ENCODE results near the gene FXYD6. TPM values are rescaled to one million over a fixed set of nuclear protein-coding genes. Genes with fewer than 3 reads are reported as not detected.

The FXYD6 gene
- total and polyA plus RNA-seq, 8 donors, result 12.7 to 187 (median 40.6) TPM

GRCh38 chr11:117825538-117826189, 50.8 kb downstream of the FXYD6 start:
- Histone ChIP-seq H3K27ac (peak overlapping the region in 2 of 5 donors; percentile 77 to 84), H3K27me3 (peaks cover 0 to 29% (median 0%) of the 10 kb centered on the region in 3 donors)

GRCh38 chr11:117824571-117825537, 51.6 kb downstream of the FXYD6 start, which contains the start of gene FXYD2:
TSS of gene FXYD2 (minus strand) at chr11:117824744. CDS start at chr11:117824678, 66 bp downstream.
- peaks cover 11 to 60% (median 42%) of the 10 kb centered on the region in 4 donors for H3K4me1 ChIP-seq
- intact Hi-C loops (cut with DNase I; ENCODE audit: low total_unique reads), result no loop called here
- DNase-seq, result peak; percentile 27 to 71
- no peak within 1 kb of the TSS for H3K4me3 ChIP-seq
- H3K36me3 ChIP-seq, result no peaks in the 10 kb centered on the region
- H3K27me3 ChIP-seq, result peaks cover 0 to 29% (median 0%) of the 10 kb centered on the region in 3 donors
- H3K27ac ChIP-seq, result peak within 1 kb of the TSS; percentile 48 to 85 (median 77)
- H3K9me3 ChIP-seq, result no peaks in the 10 kb centered on the region
- 50 to 65% (median 53%) methylated on average over 22 of the region's 22 CpGs for WGBS, 5 donors
- TF ChIP-seq POLR2AphosphoS5 (IDR thresholded peaks at IDR 0.05) (peak in 1 of 3 donors; percentile 37), EP300 (IDR thresholded peaks at IDR 0.05) (no peak)

More at GRCh38 chr11:117825538-117826189, 50.8 kb downstream of the FXYD6 start:
- 90 to 94% (median 93%) methylated on average over 8 of the region's 8 CpGs for WGBS, 5 donors
- no peaks in the 10 kb centered on the region for H3K36me3 ChIP-seq
- H3K4me1 ChIP-seq, result peaks cover 11 to 68% (median 48%) of the 10 kb centered on the region in 4 donors
- no peak overlapping the region for H3K4me3 ChIP-seq
- no peaks in the 10 kb centered on the region for H3K9me3 ChIP-seq
- peak in 1 of 2 donors; percentile 11 for DNase-seq
- intact Hi-C loops (cut with DNase I; ENCODE audit: low total_unique reads), result no loop called here
- TF ChIP-seq POLR2A (IDR thresholded peaks at IDR 0.05) (no peak), POLR2AphosphoS5 (IDR thresholded peaks at IDR 0.05) (no peak), CTCF (IDR thresholded peaks at IDR 0.05) (no peak), EP300 (IDR thresholded peaks at IDR 0.05) (no peak)

GRCh38 chr11:117823946-117824420, 52.5 kb downstream of the FXYD6 start:
- Histone ChIP-seq H3K4me1 (peaks cover 8 to 55% (median 39%) of the 10 kb centered on the region in 4 donors), H3K27ac (peak overlapping the region; percentile 48 to 85 (median 77)), H3K36me3 (no peaks in the 10 kb centered on the region), H3K9me3 (no peaks in the 10 kb centered on the region), H3K4me3 (no peak overlapping the region), H3K27me3 (peaks cover 0 to 29% (median 0%) of the 10 kb centered on the region in 3 donors)
- TF ChIP-seq POLR2A (IDR thresholded peaks at IDR 0.05) (no peak), EP300 (IDR thresholded peaks at IDR 0.05) (no peak), CTCF (IDR thresholded peaks at IDR 0.05) (no peak), POLR2AphosphoS5 (IDR thresholded peaks at IDR 0.05) (no peak)
- DNase-seq, result peak in 1 of 2 donors; percentile 80
- intact Hi-C loops (cut with DNase I; ENCODE audit: low total_unique reads), result no loop called here
- 56 to 75% (median 67%) methylated on average over 10 to 13 of the region's 13 CpGs for WGBS, 5 donors

GRCh38 chr11:117823294-117823945, 53.0 kb downstream of the FXYD6 start:
- H3K27ac ChIP-seq, result peak overlapping the region; percentile 48 to 85 (median 77)
- H3K36me3 ChIP-seq, result no peaks in the 10 kb centered on the region
- DNase-seq, result peak in 1 of 2 donors; percentile 70
- H3K27me3 ChIP-seq, result peaks cover 0 to 26% (median 0%) of the 10 kb centered on the region in 3 donors
- intact Hi-C loops (cut with DNase I; ENCODE audit: low total_unique reads), result no loop called here
- TF ChIP-seq EP300 (IDR thresholded peaks at IDR 0.05), result no peak
- TF ChIP-seq POLR2A (IDR thresholded peaks at IDR 0.05), result no peak
- no peak for TF ChIP-seq POLR2AphosphoS5 (IDR thresholded peaks at IDR 0.05)
- TF ChIP-seq CTCF (IDR thresholded peaks at IDR 0.05), result no peak
- peaks cover 4 to 55% (median 36%) of the 10 kb centered on the region in 4 donors for H3K4me1 ChIP-seq
- no peaks in the 10 kb centered on the region for H3K9me3 ChIP-seq
- 44 to 73% (median 67%) methylated on average over 9 to 18 of the region's 18 CpGs for WGBS, 5 donors
- no peak overlapping the region for H3K4me3 ChIP-seq

Measured in stomach (tissue), 9 donors.